ENCODE measurements around the gene DNM3.

GRCh38 chr1:172070055-172070454 is 228.8 kb downstream of the DNM3 start:
- TF ChIP-seq CTCF (optimal IDR thresholded peaks at IDR 0.05 in 1 of 3, IDR thresholded peaks at IDR 0.05 in 1 of 3, conservative IDR thresholded peaks at IDR 0.05 in 1 of 3; ENCODE audit: extremely low read depth in 1 of 3, insufficient read depth in 2 of 3, low read length in 3 of 3) (no peak), EZH2 (IDR thresholded peaks at IDR 0.05; ENCODE audit: low read length) (no peak)
